ENCODE data around the gene IFNA16. TPM values are rescaled to one million over a fixed set of nuclear protein-coding genes. Genes with fewer than 3 reads are reported as not detected.
A peak's percentile ranks its signal among the peaks of the same experiment; 100 is the strongest.
"Not testable (repeated sequence)": the region's sequence is repeated elsewhere in the genome, so short reads cannot be mapped to it uniquely, and the experiment has no call there.

IFNA16 gene
- total RNA-seq = not detected

DNA sequence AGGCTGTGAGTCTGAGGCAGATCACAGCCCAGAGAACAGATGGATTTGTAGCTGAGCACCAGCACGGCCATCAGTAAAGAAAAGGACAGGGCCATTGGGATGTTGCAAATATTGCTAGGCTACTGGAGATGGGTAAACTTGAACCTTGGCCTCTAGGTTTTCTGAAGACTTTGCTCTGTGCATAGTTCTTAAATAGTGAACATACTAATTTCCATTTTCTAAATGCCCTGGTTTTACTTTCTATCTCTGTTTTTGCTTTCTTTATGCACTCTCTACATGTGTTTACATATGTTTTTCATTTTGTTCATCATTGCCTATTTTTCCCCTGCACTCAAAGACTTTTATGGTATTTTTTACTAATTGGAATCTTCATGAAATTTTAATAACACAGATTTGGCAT, at the start of gene IFNA16:
IFNA16 (minus strand) TSS at position 101 of the 400 bp plus-strand sequence; CDS start at position 95, 6 bp downstream.
- H3K4me1 ChIP-seq; H3K36me3 ChIP-seq; H3K4me3 ChIP-seq; DNase-seq (ENCODE audit: extremely low spot score); H3K27ac ChIP-seq (replicated peaks in 1 of 4); H3K27me3 ChIP-seq; intact Hi-C loops (cut with DNase I); H3K9me3 ChIP-seq: not testable (repeated sequence)
- WGBS = 86% methylated on average over 1 of the region's 1 CpG

DNA sequence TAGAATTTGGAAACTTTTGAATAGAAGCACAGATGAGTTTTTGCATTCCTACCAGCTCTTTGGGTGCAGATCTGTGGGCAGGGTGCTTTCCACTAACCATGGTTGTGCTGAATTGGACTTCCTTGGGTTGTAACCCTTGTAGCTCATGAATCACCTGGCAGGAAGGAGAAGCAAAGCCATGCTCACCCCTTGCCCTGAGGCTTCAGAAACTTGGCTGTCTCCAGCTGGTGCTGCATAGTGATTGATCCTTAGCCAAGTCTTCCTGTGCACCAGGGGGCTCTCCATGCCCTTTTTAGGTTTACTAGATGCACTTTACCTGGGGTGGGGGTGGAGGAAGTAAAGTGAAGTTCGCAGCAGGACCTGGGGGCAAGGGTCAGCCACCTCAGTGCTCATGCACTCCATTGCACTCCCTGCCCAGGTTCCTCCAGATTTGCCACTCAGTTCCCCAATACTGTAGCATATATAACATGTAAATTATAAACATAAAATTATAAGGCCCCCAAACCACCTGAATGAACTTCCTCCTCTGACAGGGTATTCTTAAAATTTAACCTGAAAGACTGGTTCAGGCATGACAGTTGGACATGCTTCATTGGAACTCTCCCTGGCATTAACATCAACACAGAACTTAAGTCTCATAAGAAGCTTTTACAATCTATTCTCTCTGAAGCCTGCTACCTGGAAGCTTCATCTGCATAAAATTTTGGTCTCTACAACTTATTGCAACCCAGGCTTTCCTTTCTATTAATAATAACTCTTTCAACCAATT, 48.5 kb upstream of the IFNA16 start:
- Histone ChIP-seq H3K9me3 (no peaks in the 10 kb centered on the region), H3K27ac (replicated peaks in 1 of 4) (no peak overlapping the region), H3K27me3 (no peaks in the 10 kb centered on the region), H3K4me1 (peaks cover 0 to 16% (median 0%) of the 10 kb centered on the region in 4 donors), H3K36me3 (no peaks in the 10 kb centered on the region), H3K4me3 (no peak overlapping the region)
- no peak for DNase-seq (ENCODE audit: extremely low spot score)
- 29% methylated on average over 1 of the region's 1 CpG for WGBS
- intact Hi-C loops (cut with DNase I) = no loop called here
- TF ChIP-seq POLR2AphosphoS5 (IDR thresholded peaks at IDR 0.05) = no peak
- TF ChIP-seq EP300 (IDR thresholded peaks at IDR 0.05) = no peak

- H3K4me3 ChIP-seq = no peak overlapping the region
- H3K9me3 ChIP-seq = no peaks in the 10 kb centered on the region
- TF ChIP-seq, protein P1, sequence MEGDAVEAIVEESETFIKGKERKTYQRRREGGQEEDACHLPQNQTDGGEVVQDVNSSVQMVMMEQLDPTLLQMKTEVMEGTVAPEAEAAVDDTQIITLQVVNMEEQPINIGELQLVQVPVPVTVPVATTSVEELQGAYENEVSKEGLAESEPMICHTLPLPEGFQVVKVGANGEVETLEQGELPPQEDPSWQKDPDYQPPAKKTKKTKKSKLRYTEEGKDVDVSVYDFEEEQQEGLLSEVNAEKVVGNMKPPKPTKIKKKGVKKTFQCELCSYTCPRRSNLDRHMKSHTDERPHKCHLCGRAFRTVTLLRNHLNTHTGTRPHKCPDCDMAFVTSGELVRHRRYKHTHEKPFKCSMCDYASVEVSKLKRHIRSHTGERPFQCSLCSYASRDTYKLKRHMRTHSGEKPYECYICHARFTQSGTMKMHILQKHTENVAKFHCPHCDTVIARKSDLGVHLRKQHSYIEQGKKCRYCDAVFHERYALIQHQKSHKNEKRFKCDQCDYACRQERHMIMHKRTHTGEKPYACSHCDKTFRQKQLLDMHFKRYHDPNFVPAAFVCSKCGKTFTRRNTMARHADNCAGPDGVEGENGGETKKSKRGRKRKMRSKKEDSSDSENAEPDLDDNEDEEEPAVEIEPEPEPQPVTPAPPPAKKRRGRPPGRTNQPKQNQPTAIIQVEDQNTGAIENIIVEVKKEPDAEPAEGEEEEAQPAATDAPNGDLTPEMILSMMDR (IDR thresholded peaks at IDR 0.05) = no peak
- TF ChIP-seq EP300 (IDR thresholded peaks at IDR 0.05) (no peak), POLR2AphosphoS5 (IDR thresholded peaks at IDR 0.05) (no peak), POLR2A (IDR thresholded peaks at IDR 0.05; ENCODE audit: low read depth) (no peak)
- H3K4me1 ChIP-seq = peaks cover 0 to 7% (median 5%) of the 10 kb centered on the region in 4 donors
- WGBS = 67% methylated on average over 5 of the region's 5 CpGs
- no peak for DNase-seq (ENCODE audit: extremely low spot score)
- intact Hi-C loops (cut with DNase I) = no loop called here
- no peaks in the 10 kb centered on the region for H3K36me3 ChIP-seq
- no peak overlapping the region for H3K27ac ChIP-seq (replicated peaks in 1 of 4)
- peaks cover 0 to 6% (median 0%) of the 10 kb centered on the region in 4 donors for H3K27me3 ChIP-seq
These were observed 38.6 kb upstream of the IFNA16 start for GRCh38 chr9:21255538-21256212.

DNA sequence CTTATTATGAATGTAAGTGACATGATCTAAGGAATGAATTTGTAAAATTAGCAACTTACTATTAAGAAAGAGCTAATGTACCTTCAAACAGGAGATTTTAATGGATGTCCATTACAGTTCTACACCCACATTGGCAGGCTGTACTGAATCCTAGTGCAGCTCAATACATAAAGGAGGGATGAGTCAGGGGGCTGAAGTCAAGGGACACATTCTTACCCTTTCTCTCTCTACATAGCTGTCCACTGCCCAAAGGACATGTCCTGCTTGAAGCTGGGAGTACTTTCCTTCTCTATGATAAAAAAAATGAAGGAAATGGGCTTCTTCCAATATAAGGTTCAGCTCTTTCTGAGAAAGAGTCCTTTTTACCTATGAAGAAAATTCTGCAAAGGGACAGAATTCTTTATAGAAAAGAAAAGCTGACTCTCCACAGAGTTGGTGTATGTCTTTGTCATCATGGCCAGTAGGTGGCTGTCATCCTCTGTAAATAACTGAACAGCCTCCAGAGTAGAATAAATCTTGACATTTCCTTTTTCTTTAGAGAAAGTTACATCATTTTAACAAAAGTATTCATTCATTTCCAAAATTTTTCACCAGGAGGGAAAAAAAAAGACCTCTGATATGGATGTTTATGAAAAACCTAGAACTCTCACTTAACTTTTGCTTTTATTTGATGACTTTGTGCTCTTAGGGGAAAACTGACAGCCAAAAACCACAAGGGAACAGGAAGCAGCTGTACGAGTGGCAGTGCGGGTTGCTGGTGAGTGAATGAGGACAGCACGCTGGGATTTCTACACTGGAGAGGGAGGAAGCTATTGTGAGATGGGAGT, 35.8 kb upstream of the IFNA16 start:
- peaks cover 0 to 6% (median 0%) of the 10 kb centered on the region in 4 donors for H3K27me3 ChIP-seq
- 0% methylated on average over 3 of the region's 3 CpGs for WGBS
- no peak for TF ChIP-seq POLR2AphosphoS5 (IDR thresholded peaks at IDR 0.05)
- TF ChIP-seq, protein P1 (IDR thresholded peaks at IDR 0.05) = peak; percentile 21 to 42 (median 36)
- no peak for DNase-seq (ENCODE audit: extremely low spot score)
- H3K27ac ChIP-seq (replicated peaks in 1 of 4) = no peak overlapping the region
- peaks cover 0 to 7% (median 5%) of the 10 kb centered on the region in 4 donors for H3K4me1 ChIP-seq
- no peaks in the 10 kb centered on the region for H3K9me3 ChIP-seq
- intact Hi-C loops (cut with DNase I) = no loop called here
- H3K4me3 ChIP-seq = no peak overlapping the region
- H3K36me3 ChIP-seq = no peaks in the 10 kb centered on the region

- peaks cover 0 to 7% (median 5%) of the 10 kb centered on the region in 4 donors for H3K4me1 ChIP-seq
- no peaks in the 10 kb centered on the region for H3K9me3 ChIP-seq
- intact Hi-C loops (cut with DNase I) = no loop called here
- TF ChIP-seq EP300 (IDR thresholded peaks at IDR 0.05) (no peak), POLR2A (IDR thresholded peaks at IDR 0.05; ENCODE audit: low read depth) (no peak), POLR2AphosphoS5 (IDR thresholded peaks at IDR 0.05) (no peak)
- TF ChIP-seq, protein P1 (IDR thresholded peaks at IDR 0.05) = no peak
- peaks cover 0 to 4% (median 0%) of the 10 kb centered on the region in 4 donors for H3K27me3 ChIP-seq
- WGBS = 68% methylated on average over 4 of the region's 4 CpGs
- H3K27ac ChIP-seq (replicated peaks in 1 of 4) = no peak overlapping the region
- H3K36me3 ChIP-seq = no peaks in the 10 kb centered on the region
- no peak for DNase-seq (ENCODE audit: extremely low spot score)
- no peak overlapping the region for H3K4me3 ChIP-seq
These were observed 34.5 kb upstream of the IFNA16 start for GRCh38 chr9:21251638-21252037.
